Stomach (tissue), 9 donors: ENCODE results near the gene PBX3. TPM values are rescaled to one million over a fixed set of nuclear protein-coding genes. Genes with fewer than 3 reads are reported as not detected.

Experiments
- DNase-seq, 2 donors: peaks; one replicate each; pipeline versions ENCODE4 v3.0.0 to v3.0.0-alpha.2; 2013 to 2019
- H3K27ac ChIP-seq, 5 donors: fragments of 200-600 bp in 4 of 5; sonication (generic) in 4 of 5; one replicate each; pipeline ENCODE4 v1.5.1; 2013 to 2019; ENCODE audit warnings: mild to moderate bottlenecking in 1 of 5, moderate library complexity in 1 of 5
- H3K27me3 ChIP-seq, 3 donors: fragments of 200-600 bp; sonication (generic); one replicate each; pipeline ENCODE4 v1.5.1; 2017 to 2019; ENCODE audit warnings: mixed run types in 1 of 3
- H3K36me3 ChIP-seq, 4 donors: fragments of 200-600 bp; sonication (generic); 1 replicate in 3 of 4; 2 replicates in 1 of 4; pipeline ENCODE4 v1.5.1; 2016 to 2019
- H3K4me1 ChIP-seq, 4 donors: fragments of 200-600 bp; sonication (generic); one replicate each; pipeline ENCODE4 v1.5.1; 2016 to 2019
- H3K4me3 ChIP-seq, 4 donors: fragments of 200-600 bp; sonication (generic) in 3 of 4; one replicate each; pipeline ENCODE4 v1.5.1; 2016 to 2019; ENCODE audit warnings: mild to moderate bottlenecking in 1 of 4
- H3K9me3 ChIP-seq, 4 donors: fragments of 200-600 bp; sonication (generic); one replicate each; pipeline ENCODE4 v1.5.1; 2016 to 2019
- CTCF ChIP-seq, 7 experiments: fragments of 450-650 bp in 4 of 7; fragments of 200-600 bp in 3 of 7; sonication (generic) in 3 of 7; IDR thresholded peaks; one replicate each; pipeline ENCODE4 v1.5.1; 2016 to 2019; ENCODE audit warnings: antibody characterized with exemption in 7 of 7, control low read depth in 2 of 7, mild to moderate bottlenecking in 1 of 7
- EP300 ChIP-seq: sonication (generic); formaldehyde crosslinking; IDR thresholded peaks from one replicate; pipeline ENCODE4 v1.6.1; 2017; ENCODE audit warnings: antibody characterized with exemption
- POLR2A ChIP-seq, 4 donors: fragments of 450-650 bp; IDR thresholded peaks; one replicate each; pipeline ENCODE4 v1.6.1; 2016; ENCODE audit warnings: antibody characterized with exemption in 4 of 4, control low read depth in 2 of 4, mild to moderate bottlenecking in 1 of 4, moderate library complexity in 1 of 4
- POLR2AphosphoS5 ChIP-seq, 3 donors: sonication (generic); formaldehyde crosslinking; IDR thresholded peaks; one replicate each; pipeline ENCODE4 v1.6.1; 2016; ENCODE audit warnings: antibody characterized with exemption in 3 of 3
- WGBS, 5 donors: extraction: QIAGEN DNeasy Blood & Tissue Kit in 3 of 5; methylation state at CpG; one replicate each; pipeline versions ENCODE4 v1.1.5 to v1.1.7; 2013 to 2018; 5-methylcytosine and 5-hydroxymethylcytosine counted together
- intact Hi-C: fragments of 100-400 bp; cut with DNase I; formaldehyde crosslinking; loops from one replicate; pipeline ENCODE4 v1.15.1; 2023; ENCODE audit warnings: low total_unique reads
- polyA plus RNA-seq, 3 donors: library from polyadenylated mRNA; stranded (reverse); fragments of 200-250 nt; gene quantifications; one replicate each; pipeline ENCODE4 v1.2.3, GENCODE V29; 2013
- total RNA-seq, 5 donors: library from RNA; depleted of rRNA; stranded (reverse); fragments of >200 nt; gene quantifications; one replicate each; pipeline versions ENCODE4 v1.1.0 to v1.2.3, GENCODE V29; 2014 to 2016
- donor health status: healthy with polysubstance abuse.
- donor health status: Bipolar disorder and iron deficiency.
- donor health status: healthy.

The PBX3 gene
- total and polyA plus RNA-seq, 8 donors = 9.3 to 59.1 (median 16.2) TPM

GRCh38 chr9:125984461-125984860 is 237.3 kb downstream of the PBX3 start:
- no peaks in the 10 kb centered on the region for H3K4me1 ChIP-seq
- H3K9me3 ChIP-seq = peaks cover 4 to 13% (median 9%) of the 10 kb centered on the region in 4 donors
- TF ChIP-seq POLR2AphosphoS5 (IDR thresholded peaks at IDR 0.05) (no peak), POLR2A (IDR thresholded peaks at IDR 0.05) (no peak), CTCF (IDR thresholded peaks at IDR 0.05) (no peak), EP300 (no peak)
- no peak overlapping the region for H3K27ac ChIP-seq
- H3K36me3 ChIP-seq = no peaks in the 10 kb centered on the region
- intact Hi-C loops = no loop called here
- 72 to 84% (median 77%) methylated on average over 2 of the region's 2 CpGs for WGBS, 5 donors
- H3K27me3 ChIP-seq = no peaks in the 10 kb centered on the region
- no peak for DNase-seq
- H3K4me3 ChIP-seq = no peak overlapping the region

- no peak for DNase-seq
- no peaks in the 10 kb centered on the region for H3K36me3 ChIP-seq
- intact Hi-C loops = no loop called here
- WGBS, 5 donors = 85 to 92% (median 88%) methylated on average over 14 of the region's 14 CpGs
- H3K27ac ChIP-seq = no peak overlapping the region
- peaks cover 0 to 4% (median 2%) of the 10 kb centered on the region in 4 donors for H3K9me3 ChIP-seq
- no peaks in the 10 kb centered on the region for H3K27me3 ChIP-seq
- no peaks in the 10 kb centered on the region for H3K4me1 ChIP-seq
- H3K4me3 ChIP-seq = no peak overlapping the region
- TF ChIP-seq EP300 (no peak), POLR2A (IDR thresholded peaks at IDR 0.05) (no peak), CTCF (IDR thresholded peaks at IDR 0.05) (no peak), POLR2AphosphoS5 (IDR thresholded peaks at IDR 0.05) (no peak)
Observed at GRCh38 chr9:125985142-125985997, 238.2 kb downstream of the PBX3 start.

GRCh38 chr9:125985998-125986655 is 239.0 kb downstream of the PBX3 start:
- intact Hi-C loops = no loop called here
- 80 to 89% (median 84%) methylated on average over 12 to 17 of the region's 17 CpGs for WGBS, 5 donors
- no peaks in the 10 kb centered on the region for H3K27me3 ChIP-seq
- H3K4me1 ChIP-seq = no peaks in the 10 kb centered on the region
- no peak overlapping the region for H3K4me3 ChIP-seq
- no peak overlapping the region for H3K27ac ChIP-seq
- DNase-seq = no peak
- H3K36me3 ChIP-seq = no peaks in the 10 kb centered on the region
- H3K9me3 ChIP-seq = no peaks in the 10 kb centered on the region
- TF ChIP-seq POLR2A (IDR thresholded peaks at IDR 0.05) (no peak), EP300 (no peak), CTCF (IDR thresholded peaks at IDR 0.05) (no peak), POLR2AphosphoS5 (IDR thresholded peaks at IDR 0.05) (no peak)

GRCh38 chr9:125986966-125987365 is 239.8 kb downstream of the PBX3 start:
- no peak for DNase-seq
- intact Hi-C loops = no loop called here
- Histone ChIP-seq H3K27ac (no peak overlapping the region), H3K4me3 (no peak overlapping the region), H3K4me1 (no peaks in the 10 kb centered on the region), H3K27me3 (no peaks in the 10 kb centered on the region), H3K36me3 (no peaks in the 10 kb centered on the region), H3K9me3 (no peaks in the 10 kb centered on the region)
- TF ChIP-seq EP300 = no peak
- TF ChIP-seq POLR2AphosphoS5 (IDR thresholded peaks at IDR 0.05) = no peak
- TF ChIP-seq POLR2A (IDR thresholded peaks at IDR 0.05) = no peak
- no peak for TF ChIP-seq CTCF (IDR thresholded peaks at IDR 0.05)
- 78 to 100% (median 88%) methylated on average over 2 to 3 of the region's 3 CpGs for WGBS, 5 donors
